Keratinocyte (primary cell): ENCODE measurements around the gene TEKTIP1. TPM values are rescaled to one million over a fixed set of nuclear protein-coding genes. Genes with fewer than 3 reads are reported as not detected.

Source experiments
- DNase-seq: peaks from one replicate; pipeline ENCODE4 v3.0.0-alpha.2; 2011; ENCODE audit warnings: low read depth, missing footprints, low spot score
- FAIRE-seq: peaks from 2 replicates; lab custom pipeline; 2011; peaks lifted over from hg19 to GRCh38; lab: Jason Lieb, UNC
- H2AFZ ChIP-seq: 2 replicates; pipeline ENCODE4 v1.6.0; 2012; ENCODE audit warnings: low read length, control low read depth, inconsistent platforms; ENCODE audit not compliant: control insufficient read depth
- H3K27ac ChIP-seq: 2 replicates; pipeline ENCODE4 v1.5.1; 2011; ENCODE audit warnings: low read length; ENCODE audit not compliant: control insufficient read depth, insufficient read depth
- H3K27me3 ChIP-seq: 3 replicates; pipeline ENCODE4 v1.6.0; 2011; ENCODE audit warnings: low read length; ENCODE audit not compliant: control insufficient read depth, insufficient read depth; ENCODE audit errors: extremely low read depth
- H3K36me3 ChIP-seq, 2 experiments: 2 replicates in 1 of 2; 3 replicates in 1 of 2; pipeline ENCODE4 v1.5.1; 2011; ENCODE audit warnings: low read length in 2 of 2, mild to moderate bottlenecking in 1 of 2; ENCODE audit not compliant: control insufficient read depth in 2 of 2, insufficient read depth in 2 of 2; ENCODE audit errors: extremely low read depth in 1 of 2
- H3K4me1 ChIP-seq: 3 replicates; pipeline ENCODE4 v1.5.1; 2011; ENCODE audit warnings: low read length; ENCODE audit not compliant: control insufficient read depth, insufficient read depth; ENCODE audit errors: extremely low read depth
- H3K4me2 ChIP-seq: 3 replicates; pipeline ENCODE4 v1.6.0; 2011; ENCODE audit warnings: low read depth, low read length; ENCODE audit not compliant: control insufficient read depth, insufficient read depth; ENCODE audit errors: extremely low read depth
- H3K4me3 ChIP-seq, 3 experiments: fragments of 200-600 bp in 1 of 3; sonication (generic) in 1 of 3; 2 replicates in 2 of 3; 3 replicates in 1 of 3; pipeline ENCODE4 v1.5.1; 2011 to 2016; ENCODE audit warnings: low read length in 3 of 3, mild to moderate bottlenecking in 3 of 3, control low read depth in 2 of 3, inconsistent platforms in 1 of 3, low read depth in 1 of 3, mixed read lengths in 1 of 3, mixed run types in 1 of 3, moderate library complexity in 1 of 3; ENCODE audit not compliant: control insufficient read depth in 2 of 3, insufficient read depth in 2 of 3; ENCODE audit errors: extremely low read depth in 1 of 3
- H3K79me2 ChIP-seq: 2 replicates; pipeline ENCODE4 v1.6.0; 2012; ENCODE audit warnings: low read length; ENCODE audit not compliant: control insufficient read depth, insufficient read depth
- H3K9ac ChIP-seq: 3 replicates; pipeline ENCODE4 v1.6.0; 2011; ENCODE audit warnings: low read length; ENCODE audit not compliant: control insufficient read depth, insufficient read depth; ENCODE audit errors: extremely low read depth
- H3K9me1 ChIP-seq: 3 replicates; pipeline ENCODE4 v1.6.0; 2011; ENCODE audit warnings: low read length; ENCODE audit not compliant: control insufficient read depth, insufficient read depth; ENCODE audit errors: extremely low read depth
- H3K9me3 ChIP-seq: 2 replicates; pipeline ENCODE4 v1.5.1; 2012; ENCODE audit warnings: low read depth, low read length; ENCODE audit not compliant: control insufficient read depth
- H4K20me1 ChIP-seq: 3 replicates; pipeline ENCODE4 v1.6.0; 2011; ENCODE audit warnings: low read length; ENCODE audit not compliant: control insufficient read depth, insufficient read depth; ENCODE audit errors: extremely low read depth
- EZH2 ChIP-seq: IDR thresholded peaks from one replicate; pipeline ENCODE4 v1.6.1; 2012; ENCODE audit warnings: inconsistent platforms, mild to moderate bottlenecking, low read length, moderate library complexity
- dilution Hi-C: fragments of 300-500 bp; cut with MboI; formaldehyde crosslinking; loops from one replicate; pipeline ENCODE4 v1.7.0; 2020; ENCODE audit warnings: low sequenced_read_pairs; ENCODE audit not compliant: extremely low pct_ligation_motif_present
- polyA plus RNA-seq, 5 experiments: library from polyadenylated mRNA; depleted of rRNA in 3 of 5; stranded (reverse) in 3 of 5; stranded (forward) in 1 of 5; unstranded in 1 of 5; fragments of >200 nt; gene quantifications; 1 replicate in 1 of 5; 2 replicates in 3 of 5; 3 replicates in 1 of 5; pipeline versions ENCODE4 v1.2.1 to v1.2.3, GENCODE V29; 2011 to 2012; ENCODE audit warnings: missing spikeins in 2 of 5, low read depth in 1 of 5, low replicate concordance in 1 of 5
- TF ChIP-seq, protein P1 (sequence below), 3 experiments: IDR thresholded peaks in 1 of 3; conservative IDR thresholded peaks in 1 of 3; optimal IDR thresholded peaks in 1 of 3; 2 replicates in 2 of 3; 3 replicates in 1 of 3; pipeline versions ENCODE3 to v1.5.1; 2011; ENCODE audit warnings: low read length in 3 of 3, mild to moderate bottlenecking in 3 of 3, moderate library complexity in 2 of 3, control low read depth in 1 of 3, inconsistent platforms in 1 of 3; ENCODE audit not compliant: insufficient read depth in 2 of 3; ENCODE audit errors: extremely low read depth in 1 of 3

Gene TEKTIP1
- polyA plus RNA-seq, 1 donor (not counting 4 experiments of a cell fraction or from before 2014, with no cell fraction given) = not detected

GRCh38 chr19:3586127-3586626 is 47.2 kb downstream of the TEKTIP1 start:
- Histone ChIP-seq H3K9me1 (no peaks in the 10 kb centered on the region), H4K20me1 (no peaks in the 10 kb centered on the region), H3K27ac (no peak overlapping the region), H3K79me2 (no peaks in the 10 kb centered on the region), H3K4me1 (no peaks in the 10 kb centered on the region), H2AFZ (no peak overlapping the region), H3K4me3 (no peak overlapping the region), H3K4me2 (no peak overlapping the region), H3K9ac (no peak overlapping the region), H3K36me3 (no peaks in the 10 kb centered on the region), H3K27me3 (peaks cover 28% of the 10 kb centered on the region), H3K9me3 (no peaks in the 10 kb centered on the region)
- DNase-seq (no peak), FAIRE-seq (no peak)
- TF ChIP-seq EZH2 = no peak
- TF ChIP-seq, protein P1, sequence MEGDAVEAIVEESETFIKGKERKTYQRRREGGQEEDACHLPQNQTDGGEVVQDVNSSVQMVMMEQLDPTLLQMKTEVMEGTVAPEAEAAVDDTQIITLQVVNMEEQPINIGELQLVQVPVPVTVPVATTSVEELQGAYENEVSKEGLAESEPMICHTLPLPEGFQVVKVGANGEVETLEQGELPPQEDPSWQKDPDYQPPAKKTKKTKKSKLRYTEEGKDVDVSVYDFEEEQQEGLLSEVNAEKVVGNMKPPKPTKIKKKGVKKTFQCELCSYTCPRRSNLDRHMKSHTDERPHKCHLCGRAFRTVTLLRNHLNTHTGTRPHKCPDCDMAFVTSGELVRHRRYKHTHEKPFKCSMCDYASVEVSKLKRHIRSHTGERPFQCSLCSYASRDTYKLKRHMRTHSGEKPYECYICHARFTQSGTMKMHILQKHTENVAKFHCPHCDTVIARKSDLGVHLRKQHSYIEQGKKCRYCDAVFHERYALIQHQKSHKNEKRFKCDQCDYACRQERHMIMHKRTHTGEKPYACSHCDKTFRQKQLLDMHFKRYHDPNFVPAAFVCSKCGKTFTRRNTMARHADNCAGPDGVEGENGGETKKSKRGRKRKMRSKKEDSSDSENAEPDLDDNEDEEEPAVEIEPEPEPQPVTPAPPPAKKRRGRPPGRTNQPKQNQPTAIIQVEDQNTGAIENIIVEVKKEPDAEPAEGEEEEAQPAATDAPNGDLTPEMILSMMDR (optimal IDR thresholded peaks at IDR 0.05 in 1 of 3, IDR thresholded peaks at IDR 0.05 in 1 of 3, conservative IDR thresholded peaks at IDR 0.05 in 1 of 3; ENCODE audit: extremely low read depth in 1 of 3, insufficient read depth in 2 of 3, low read length in 3 of 3) = peak in 2 of 3 experiments; percentile 32 to 41
- dilution Hi-C loops = no loop called here

DNA sequence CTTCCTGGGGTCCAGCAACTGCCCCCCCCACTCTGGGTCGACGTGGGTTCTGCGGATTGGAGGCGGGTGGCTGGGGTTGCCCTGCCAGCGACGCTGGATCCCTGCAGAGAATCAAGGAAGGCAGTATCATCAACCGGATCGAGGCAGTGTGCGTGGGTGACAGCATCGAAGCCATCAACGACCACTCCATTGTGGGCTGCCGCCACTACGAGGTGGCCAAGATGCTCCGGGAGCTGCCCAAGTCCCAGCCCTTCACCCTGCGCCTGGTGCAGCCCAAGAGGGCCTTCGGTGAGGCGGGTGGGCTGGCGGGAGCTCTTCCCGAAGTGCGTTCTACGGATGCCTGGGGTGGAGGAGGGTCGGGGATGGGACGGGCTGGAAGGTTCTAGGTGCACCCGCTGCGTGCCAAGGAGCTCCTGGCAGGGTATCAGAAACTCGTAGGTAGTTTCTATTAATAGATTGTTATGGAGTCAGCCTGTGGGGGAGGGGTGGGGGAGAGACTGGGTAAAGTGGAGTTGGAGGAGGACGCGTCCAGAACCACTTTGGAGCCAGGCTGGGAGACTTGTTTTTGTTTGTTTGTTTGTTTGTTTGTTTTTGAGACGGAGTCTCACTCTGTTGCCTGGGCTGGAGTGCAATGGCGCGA is 47.9 kb downstream of the TEKTIP1 start:
- no peak overlapping the region for H3K9ac ChIP-seq
- TF ChIP-seq, protein P1 (optimal IDR thresholded peaks at IDR 0.05 in 1 of 3, IDR thresholded peaks at IDR 0.05 in 1 of 3, conservative IDR thresholded peaks at IDR 0.05 in 1 of 3; ENCODE audit: extremely low read depth in 1 of 3, insufficient read depth in 2 of 3, low read length in 3 of 3) = no peak
- no peak for TF ChIP-seq EZH2
- no peak overlapping the region for H3K4me3 ChIP-seq
- dilution Hi-C loops = no loop called here
- H3K4me2 ChIP-seq = no peak overlapping the region
- FAIRE-seq = no peak
- no peak overlapping the region for H3K27ac ChIP-seq
- DNase-seq = no peak
- no peaks in the 10 kb centered on the region for H3K4me1 ChIP-seq
- H3K27me3 ChIP-seq = peaks cover 34% of the 10 kb centered on the region
- H3K9me3 ChIP-seq = no peaks in the 10 kb centered on the region
- no peaks in the 10 kb centered on the region for H3K79me2 ChIP-seq
- H3K9me1 ChIP-seq = no peaks in the 10 kb centered on the region
- no peak overlapping the region for H2AFZ ChIP-seq
- no peaks in the 10 kb centered on the region for H3K36me3 ChIP-seq
- no peaks in the 10 kb centered on the region for H4K20me1 ChIP-seq
